Measurements from ENCODE around the gene SMIM1.
A peak's percentile ranks its signal among the peaks of the same experiment; 100 is the strongest.

SMIM1 gene

GRCh38 chr1:3727042-3727824, 45.3 kb upstream of the SMIM1 start:
- H3K4me2 ChIP-seq (ENCODE audit: low read length) = no peak overlapping the region
- H3K79me2 ChIP-seq (ENCODE audit: low read length) = no peaks in the 10 kb centered on the region
- no peak overlapping the region for H3K27ac ChIP-seq (ENCODE audit: low read length)
- H3K9me3 ChIP-seq (ENCODE audit: insufficient read depth, low read length) = no peaks in the 10 kb centered on the region
- H3K36me3 ChIP-seq (replicated peaks; ENCODE audit: low read depth, low read length) = no peaks in the 10 kb centered on the region
- no peak overlapping the region for H3K4me3 ChIP-seq (ENCODE audit: low read length)
- peak; percentile 60 for TF ChIP-seq CTCF (IDR thresholded peaks at IDR 0.05; ENCODE audit: low read depth, low read length)
- no peak for TF ChIP-seq EZH2phosphoT487 (IDR thresholded peaks at IDR 0.05; ENCODE audit: low read depth)
- H3K27me3 ChIP-seq (ENCODE audit: low read depth, low read length) = no peaks in the 10 kb centered on the region
- no peaks in the 10 kb centered on the region for H4K20me1 ChIP-seq (ENCODE audit: insufficient read depth, low read length)
- no peaks in the 10 kb centered on the region for H3K4me1 ChIP-seq (ENCODE audit: low read length)
- H3K9ac ChIP-seq (ENCODE audit: low read length) = no peak overlapping the region
- no peak overlapping the region for H2AFZ ChIP-seq (ENCODE audit: low read depth, low read length)

GRCh38 chr1:3727825-3728776, 44.4 kb upstream of the SMIM1 start:
- Histone ChIP-seq H2AFZ (ENCODE audit: low read depth, low read length) (no peak overlapping the region), H3K27me3 (ENCODE audit: low read depth, low read length) (no peaks in the 10 kb centered on the region), H3K9ac (ENCODE audit: low read length) (no peak overlapping the region), H3K4me2 (ENCODE audit: low read length) (no peak overlapping the region), H3K4me3 (ENCODE audit: low read length) (no peak overlapping the region), H3K36me3 (replicated peaks; ENCODE audit: low read depth, low read length) (no peaks in the 10 kb centered on the region), H3K4me1 (ENCODE audit: low read length) (no peaks in the 10 kb centered on the region), H3K9me3 (ENCODE audit: insufficient read depth, low read length) (no peaks in the 10 kb centered on the region), H3K79me2 (ENCODE audit: low read length) (no peaks in the 10 kb centered on the region), H3K27ac (ENCODE audit: low read length) (no peak overlapping the region), H4K20me1 (ENCODE audit: insufficient read depth, low read length) (no peaks in the 10 kb centered on the region)
- no peak for TF ChIP-seq CTCF (IDR thresholded peaks at IDR 0.05; ENCODE audit: low read depth, low read length)
- TF ChIP-seq EZH2phosphoT487 (IDR thresholded peaks at IDR 0.05; ENCODE audit: low read depth) = no peak

GRCh38 chr1:3729594-3730542, 42.7 kb upstream of the SMIM1 start:
- no peak overlapping the region for H3K27ac ChIP-seq (ENCODE audit: low read length)
- H3K79me2 ChIP-seq (ENCODE audit: low read length) = no peaks in the 10 kb centered on the region
- H3K4me2 ChIP-seq (ENCODE audit: low read length) = no peak overlapping the region
- H3K9ac ChIP-seq (ENCODE audit: low read length) = no peak overlapping the region
- no peak overlapping the region for H3K4me3 ChIP-seq (ENCODE audit: low read length)
- H3K27me3 ChIP-seq (ENCODE audit: low read depth, low read length) = no peaks in the 10 kb centered on the region
- no peaks in the 10 kb centered on the region for H3K36me3 ChIP-seq (replicated peaks; ENCODE audit: low read depth, low read length)
- H4K20me1 ChIP-seq (ENCODE audit: insufficient read depth, low read length) = no peaks in the 10 kb centered on the region
- H2AFZ ChIP-seq (ENCODE audit: low read depth, low read length) = no peak overlapping the region
- peaks cover 3% of the 10 kb centered on the region for H3K4me1 ChIP-seq (ENCODE audit: low read length)
- TF ChIP-seq EZH2phosphoT487 (IDR thresholded peaks at IDR 0.05; ENCODE audit: low read depth) = no peak
- no peak for TF ChIP-seq CTCF (IDR thresholded peaks at IDR 0.05; ENCODE audit: low read depth, low read length)
- H3K9me3 ChIP-seq (ENCODE audit: insufficient read depth, low read length) = no peaks in the 10 kb centered on the region

All from OCI-LY3 (cell line).